C4-2B (cell line): ENCODE measurements around the gene TFIP11.
A peak's percentile ranks its signal among the peaks of the same experiment; 100 is the strongest.

ENCODE experiments used
- H3K27ac ChIP-seq: fragments of 450-650 bp; 2 replicates; pipeline ENCODE4 v1.5.1; 2017
- CTCF ChIP-seq: fragments of 450-650 bp; conservative IDR thresholded peaks from 2 replicates; pipeline ENCODE4 v1.5.1; 2017; ENCODE audit warnings: mild to moderate bottlenecking
- ZFX ChIP-seq: fragments of 450-650 bp; IDR thresholded peaks from 2 replicates; pipeline ENCODE4 v1.6.1; 2017

TFIP11 gene

GRCh38 chr22:26502688-26503561, 9.3 kb downstream of the TFIP11 start:
- no peak overlapping the region for H3K27ac ChIP-seq
- TF ChIP-seq ZFX (no peak), CTCF (peak; percentile 58)

GRCh38 chr22:26501996-26502395, 10.3 kb downstream of the TFIP11 start:
- no peak overlapping the region for H3K27ac ChIP-seq
- TF ChIP-seq CTCF: no peak
- TF ChIP-seq ZFX: no peak

- TF ChIP-seq ZFX (no peak), CTCF (no peak)
- no peak overlapping the region for H3K27ac ChIP-seq
These were observed 13.0 kb downstream of the TFIP11 start for GRCh38 chr22:26499188-26499703.

GRCh38 chr22:26496456-26496855, 15.8 kb downstream of the TFIP11 start:
- TF ChIP-seq CTCF (no peak), ZFX (no peak)
- no peak overlapping the region for H3K27ac ChIP-seq

GRCh38 chr22:26494506-26494905, 17.8 kb downstream of the TFIP11 start:
- H3K27ac ChIP-seq: no peak overlapping the region
- TF ChIP-seq CTCF: no peak
- TF ChIP-seq ZFX: no peak

GRCh38 chr22:26492220-26492619, 20.1 kb downstream of the TFIP11 start:
- TF ChIP-seq ZFX (no peak), CTCF (no peak)
- no peak overlapping the region for H3K27ac ChIP-seq

- TF ChIP-seq CTCF (no peak), ZFX (no peak)
- no peak overlapping the region for H3K27ac ChIP-seq
These were observed 22.7 kb downstream of the TFIP11 start for GRCh38 chr22:26489447-26490036.
